ENCODE results near the gene YBX2.

Gene YBX2

DNA sequence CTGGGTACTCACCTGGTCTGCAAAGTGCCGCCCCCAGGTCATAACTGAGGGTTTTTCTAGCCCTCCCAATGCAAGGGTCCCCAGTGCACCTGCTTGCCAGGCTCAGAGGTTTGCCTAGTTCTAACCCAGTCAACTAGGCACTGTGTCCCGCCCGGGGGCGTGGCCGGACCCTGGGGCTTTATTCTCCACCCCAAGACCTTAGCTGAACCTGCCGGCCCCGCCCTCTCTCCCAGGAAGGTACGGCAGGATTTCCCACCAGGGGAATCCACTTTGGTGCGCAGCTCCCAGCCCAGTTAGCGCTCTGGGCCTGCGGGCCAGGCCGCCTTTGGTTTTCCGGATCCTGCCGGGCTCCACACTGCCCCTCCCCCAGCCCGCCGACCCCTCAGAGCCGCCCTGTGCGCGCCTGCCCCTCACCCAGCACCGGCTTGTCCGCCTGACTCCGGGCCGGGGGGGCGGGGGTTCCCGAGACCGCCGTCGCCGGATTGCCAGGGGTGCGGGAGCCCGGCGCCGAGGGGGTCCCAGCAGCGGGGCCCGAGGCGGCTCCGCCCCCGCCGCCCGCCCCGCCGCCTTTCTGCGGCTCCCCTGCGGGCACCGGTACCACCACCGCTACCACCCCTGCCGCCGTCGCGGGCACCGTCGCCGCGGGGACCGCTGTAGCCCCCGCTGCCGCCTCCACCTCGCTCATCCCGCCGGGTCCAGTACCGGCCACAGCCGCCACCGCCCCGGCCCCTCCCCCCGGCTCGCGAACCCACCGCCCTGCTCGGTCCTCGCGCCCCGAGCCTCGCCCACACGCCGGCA lies 424 bp downstream of the YBX2 start:
- Mint-ChIP-seq H3K4me1 (ENCODE audit: low read depth) (peaks cover 12% of the 10 kb centered on the region), H3K27me3 (ENCODE audit: low read depth) (peaks cover 41% of the 10 kb centered on the region), H3K36me3 (ENCODE audit: low read depth) (no peaks in the 10 kb centered on the region), H3K27ac (no peak overlapping the region), H3K9me3 (no peaks in the 10 kb centered on the region), H3K4me3 (peak overlapping the region; percentile 35)

GRCh38 chr17:7293159-7293558 lies 1.3 kb downstream of the YBX2 start:
- Mint-ChIP-seq H3K27ac (no peak overlapping the region), H3K4me3 (no peak overlapping the region), H3K36me3 (ENCODE audit: low read depth) (no peaks in the 10 kb centered on the region), H3K9me3 (no peaks in the 10 kb centered on the region), H3K4me1 (ENCODE audit: low read depth) (peaks cover 12% of the 10 kb centered on the region), H3K27me3 (ENCODE audit: low read depth) (peaks cover 45% of the 10 kb centered on the region)

GRCh38 chr17:7292729-7293128 lies 1.7 kb downstream of the YBX2 start:
- Mint-ChIP-seq H3K27ac (no peak overlapping the region), H3K36me3 (ENCODE audit: low read depth) (no peaks in the 10 kb centered on the region), H3K4me3 (no peak overlapping the region)

GRCh38 chr17:7292194-7292593 lies 2.2 kb downstream of the YBX2 start:
- Mint-ChIP-seq H3K9me3 (no peaks in the 10 kb centered on the region), H3K4me3 (no peak overlapping the region), H3K4me1 (ENCODE audit: low read depth) (peaks cover 12% of the 10 kb centered on the region), H3K27ac (no peak overlapping the region), H3K27me3 (ENCODE audit: low read depth) (peaks cover 55% of the 10 kb centered on the region), H3K36me3 (ENCODE audit: low read depth) (no peaks in the 10 kb centered on the region)

More at GRCh38 chr17:7292729-7293128, 1.7 kb downstream of the YBX2 start:
- Mint-ChIP-seq H3K27me3 (ENCODE audit: low read depth) (peaks cover 49% of the 10 kb centered on the region), H3K9me3 (no peaks in the 10 kb centered on the region), H3K4me1 (ENCODE audit: low read depth) (peaks cover 12% of the 10 kb centered on the region)

- Mint-ChIP-seq H3K27me3 (ENCODE audit: low read depth) (peaks cover 55% of the 10 kb centered on the region), H3K4me1 (ENCODE audit: low read depth) (peaks cover 6% of the 10 kb centered on the region), H3K4me3 (no peak overlapping the region), H3K36me3 (ENCODE audit: low read depth) (no peaks in the 10 kb centered on the region), H3K9me3 (no peaks in the 10 kb centered on the region), H3K27ac (no peak overlapping the region)
Observed at GRCh38 chr17:7290685-7291084, 3.8 kb downstream of the YBX2 start.

GRCh38 chr17:7290166-7290565 lies 4.3 kb downstream of the YBX2 start:
- Mint-ChIP-seq H3K9me3 (no peaks in the 10 kb centered on the region), H3K27ac (no peak overlapping the region), H3K27me3 (ENCODE audit: low read depth) (peaks cover 54% of the 10 kb centered on the region), H3K4me3 (no peak overlapping the region), H3K36me3 (ENCODE audit: low read depth) (no peaks in the 10 kb centered on the region), H3K4me1 (ENCODE audit: low read depth) (peaks cover 4% of the 10 kb centered on the region)

- H3K4me3 Mint-ChIP-seq: no peak overlapping the region
- H3K27ac Mint-ChIP-seq: no peak overlapping the region
- H3K4me1 Mint-ChIP-seq (ENCODE audit: low read depth): no peaks in the 10 kb centered on the region
- no peaks in the 10 kb centered on the region for H3K9me3 Mint-ChIP-seq
- peaks cover 49% of the 10 kb centered on the region for H3K27me3 Mint-ChIP-seq (ENCODE audit: low read depth)
- H3K36me3 Mint-ChIP-seq (ENCODE audit: low read depth): no peaks in the 10 kb centered on the region
Observed at GRCh38 chr17:7289256-7290032, 5.0 kb downstream of the YBX2 start.

DNA sequence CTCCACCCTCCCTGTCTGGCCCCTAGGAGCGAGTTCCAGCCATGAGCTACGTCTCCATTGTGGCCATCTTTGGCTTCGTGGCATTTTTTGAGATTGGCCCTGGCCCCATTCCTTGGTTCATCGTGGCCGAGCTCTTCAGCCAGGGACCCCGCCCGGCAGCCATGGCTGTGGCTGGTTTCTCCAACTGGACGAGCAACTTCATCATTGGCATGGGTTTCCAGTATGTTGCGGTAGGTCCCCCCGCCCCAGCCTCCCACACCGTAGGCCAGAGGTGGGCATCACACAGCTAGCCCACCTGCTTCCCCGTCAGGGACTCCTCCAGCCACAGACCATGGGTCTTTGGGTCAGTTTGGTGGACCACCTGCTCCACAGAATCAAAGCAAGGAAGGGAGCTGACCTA lies 8.8 kb downstream of the YBX2 start:
- Mint-ChIP-seq H3K27me3 (ENCODE audit: low read depth) (peaks cover 57% of the 10 kb centered on the region), H3K4me1 (ENCODE audit: low read depth) (peaks cover 6% of the 10 kb centered on the region), H3K36me3 (ENCODE audit: low read depth) (no peaks in the 10 kb centered on the region), H3K4me3 (no peak overlapping the region), H3K27ac (no peak overlapping the region), H3K9me3 (no peaks in the 10 kb centered on the region)

DNA sequence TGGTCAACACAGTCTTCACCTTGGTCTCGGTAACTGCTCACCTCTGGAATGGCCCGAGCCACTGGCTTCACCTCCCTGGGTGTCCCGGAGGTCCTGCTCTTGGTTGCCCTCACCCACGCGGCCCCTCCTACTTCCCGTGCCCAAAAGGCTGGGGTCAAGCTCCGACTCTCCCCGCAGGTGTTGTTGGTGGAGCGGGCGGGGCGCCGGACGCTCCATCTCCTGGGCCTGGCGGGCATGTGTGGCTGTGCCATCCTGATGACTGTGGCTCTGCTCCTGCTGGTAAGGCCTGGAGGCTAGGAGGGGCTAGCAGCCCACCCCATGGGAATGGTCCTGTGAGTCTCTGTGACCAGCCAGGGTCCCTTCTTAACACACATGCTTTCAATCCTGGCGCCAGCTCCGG lies 9.5 kb downstream of the YBX2 start:
- no peak overlapping the region for H3K27ac Mint-ChIP-seq

DNA sequence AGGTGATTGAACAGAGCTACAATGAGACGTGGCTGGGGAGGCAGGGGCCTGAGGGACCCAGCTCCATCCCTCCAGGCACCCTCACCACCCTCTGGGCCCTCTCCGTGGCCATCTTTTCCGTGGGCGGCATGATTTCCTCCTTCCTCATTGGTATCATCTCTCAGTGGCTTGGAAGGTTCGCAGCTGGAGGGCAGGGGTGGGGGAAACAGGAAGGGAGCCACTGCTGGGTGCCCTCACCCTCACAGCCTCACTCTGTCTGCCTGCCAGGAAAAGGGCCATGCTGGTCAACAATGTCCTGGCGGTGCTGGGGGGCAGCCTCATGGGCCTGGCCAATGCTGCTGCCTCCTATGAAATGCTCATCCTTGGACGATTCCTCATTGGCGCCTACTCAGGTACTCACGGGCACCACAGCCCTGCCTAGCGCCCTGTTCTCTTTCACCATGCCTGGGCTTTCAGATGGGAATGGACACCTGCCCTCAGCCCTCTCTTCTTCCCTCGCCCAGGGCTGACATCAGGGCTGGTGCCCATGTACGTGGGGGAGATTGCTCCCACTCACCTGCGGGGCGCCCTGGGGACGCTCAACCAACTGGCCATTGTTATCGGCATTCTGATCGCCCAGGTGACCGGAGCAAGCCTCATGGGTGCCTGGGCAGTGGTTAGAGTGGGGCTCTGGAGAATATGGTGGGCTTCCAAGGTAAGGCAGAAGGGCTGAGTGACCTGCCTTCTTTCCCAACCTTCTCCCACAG lies 10.8 kb downstream of the YBX2 start:
- Mint-ChIP-seq H3K4me3 (no peak overlapping the region), H3K4me1 (ENCODE audit: low read depth) (peaks cover 13% of the 10 kb centered on the region), H3K9me3 (no peaks in the 10 kb centered on the region), H3K36me3 (ENCODE audit: low read depth) (no peaks in the 10 kb centered on the region), H3K27ac (no peak overlapping the region), H3K27me3 (ENCODE audit: low read depth) (peaks cover 64% of the 10 kb centered on the region)

More for the DNA sequence above, 9.5 kb downstream of the YBX2 start:
- Mint-ChIP-seq H3K4me1 (ENCODE audit: low read depth) (peaks cover 12% of the 10 kb centered on the region), H3K9me3 (no peaks in the 10 kb centered on the region), H3K4me3 (no peak overlapping the region), H3K27me3 (ENCODE audit: low read depth) (peaks cover 64% of the 10 kb centered on the region), H3K36me3 (ENCODE audit: low read depth) (no peaks in the 10 kb centered on the region)

GRCh38 chr17:7282752-7283321 lies 11.6 kb downstream of the YBX2 start:
- Mint-ChIP-seq H3K27ac (no peak overlapping the region), H3K4me1 (ENCODE audit: low read depth) (peaks cover 13% of the 10 kb centered on the region), H3K4me3 (no peak overlapping the region), H3K36me3 (ENCODE audit: low read depth) (no peaks in the 10 kb centered on the region), H3K9me3 (no peaks in the 10 kb centered on the region), H3K27me3 (ENCODE audit: low read depth) (peaks cover 57% of the 10 kb centered on the region)

GRCh38 chr17:7281953-7282751 lies 12.3 kb downstream of the YBX2 start:
- no peaks in the 10 kb centered on the region for H3K36me3 Mint-ChIP-seq (ENCODE audit: low read depth)
- no peak overlapping the region for H3K27ac Mint-ChIP-seq
- H3K4me1 Mint-ChIP-seq (ENCODE audit: low read depth): peaks cover 13% of the 10 kb centered on the region
- no peaks in the 10 kb centered on the region for H3K9me3 Mint-ChIP-seq
- peak overlapping the region; percentile 63 for H3K4me3 Mint-ChIP-seq
- H3K27me3 Mint-ChIP-seq (ENCODE audit: low read depth): peaks cover 53% of the 10 kb centered on the region

DNA sequence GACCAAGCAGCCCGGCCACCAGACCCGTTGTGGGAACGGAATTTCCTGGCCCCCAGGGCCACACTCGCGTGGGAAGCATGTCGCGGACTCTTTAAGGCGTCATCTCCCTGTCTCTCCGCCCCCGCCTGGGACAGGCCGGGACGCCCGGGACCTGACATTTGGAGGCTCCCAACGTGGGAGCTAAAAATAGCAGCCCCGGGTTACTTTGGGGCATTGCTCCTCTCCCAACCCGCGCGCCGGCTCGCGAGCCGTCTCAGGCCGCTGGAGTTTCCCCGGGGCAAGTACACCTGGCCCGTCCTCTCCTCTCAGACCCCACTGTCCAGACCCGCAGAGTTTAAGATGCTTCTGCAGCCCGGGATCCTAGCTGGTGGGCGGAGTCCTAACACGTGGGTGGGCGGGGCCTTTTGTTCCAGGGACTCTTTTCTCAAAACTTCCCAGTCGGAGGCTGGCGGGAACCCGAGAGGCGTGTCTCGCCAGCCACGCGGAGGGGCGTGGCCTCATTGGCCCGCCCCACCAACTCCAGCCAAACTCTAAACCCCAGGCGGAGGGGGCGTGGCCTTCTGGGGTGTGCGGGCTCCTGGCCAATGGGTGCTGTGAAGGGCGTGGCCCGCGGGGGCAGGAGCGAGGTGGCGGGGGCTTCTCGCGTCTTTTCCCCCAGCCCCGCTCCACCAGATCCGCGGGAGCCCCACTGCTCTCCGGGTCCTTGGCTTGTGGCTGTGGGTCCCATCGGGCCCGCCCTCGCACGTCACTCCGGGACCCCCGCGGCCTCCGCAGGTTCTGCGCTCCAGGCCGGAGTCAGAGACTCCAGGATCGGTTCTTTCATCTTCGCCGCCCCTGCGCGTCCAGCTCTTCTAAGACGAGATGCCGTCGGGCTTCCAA lies 13.1 kb downstream of the YBX2 start, which contains the start of gene SLC2A4:
Gene SLC2A4 (plus strand): TSS at position 645 of the 879 bp plus-strand sequence. CDS start 217 bp downstream, at position 862.
- Mint-ChIP-seq H3K4me3 (peak within 1 kb of the TSS; percentile 63), H3K36me3 (ENCODE audit: low read depth) (no peaks in the 10 kb centered on the region), H3K27me3 (ENCODE audit: low read depth) (peaks cover 52% of the 10 kb centered on the region), H3K27ac (peak within 1 kb of the TSS; percentile 26), H3K9me3 (no peaks in the 10 kb centered on the region), H3K4me1 (ENCODE audit: low read depth) (peaks cover 13% of the 10 kb centered on the region)

Measured in T-helper 1 cell treated with Interleukin-12 subunit alpha and Interleukin-12 subunit beta and Interleukin-4 antibody, amounts not matched to agents 30 μg/mL and 1 μg/mL, for 36 hours (primary cell).